ENCODE measurements around the gene CLTRN.
A peak's percentile ranks its signal among the peaks of the same experiment; 100 is the strongest.
"Not testable (repeated sequence)": the region's sequence is repeated elsewhere in the genome, so short reads cannot be mapped to it uniquely, and the experiment has no call there.

CLTRN gene

GRCh38 chrX:15664487-15665444 lies at the start of gene CLTRN:
Gene CLTRN, minus strand, starts transcription at chrX:15664805. Its CDS starts 30 bp downstream, at chrX:15664775.
- DNase-seq, result no peak

GRCh38 chrX:15704273-15704672 lies 39.7 kb upstream of the CLTRN start:
- DNase-seq, result not testable (repeated sequence)

- DNase-seq, result not testable (repeated sequence)
These were observed 39.2 kb upstream of the CLTRN start for GRCh38 chrX:15703809-15704208.

GRCh38 chrX:15702488-15703371 lies 38.1 kb upstream of the CLTRN start:
- no peak for DNase-seq

GRCh38 chrX:15696516-15696915 lies 31.9 kb upstream of the CLTRN start:
- no peak for DNase-seq

- no peak for DNase-seq
These were observed 30.4 kb upstream of the CLTRN start for GRCh38 chrX:15694941-15695451.

GRCh38 chrX:15686818-15687685 lies 22.4 kb upstream of the CLTRN start:
- DNase-seq, result peak in 1 of 2 experiments; percentile 7

- DNase-seq, result no peak
These were observed 18.6 kb upstream of the CLTRN start for GRCh38 chrX:15683193-15683592.

GRCh38 chrX:15681433-15681832 lies 16.8 kb upstream of the CLTRN start:
- no peak for DNase-seq

- DNase-seq, result no peak
These were observed 15.8 kb upstream of the CLTRN start for GRCh38 chrX:15680401-15680800.

GRCh38 chrX:15679246-15679645 lies 14.6 kb upstream of the CLTRN start:
- DNase-seq, result no peak

- DNase-seq, result no peak
These were observed 13.7 kb upstream of the CLTRN start for GRCh38 chrX:15678339-15678738.

- no peak for DNase-seq
These were observed 12.3 kb upstream of the CLTRN start for GRCh38 chrX:15676886-15677285.

GRCh38 chrX:15675490-15675921 lies 10.9 kb upstream of the CLTRN start:
- DNase-seq, result peak in 1 of 2 experiments; percentile 66

GRCh38 chrX:15674841-15675489 lies 10.4 kb upstream of the CLTRN start:
- peak; percentile 23 to 80 for DNase-seq

GRCh38 chrX:15674514-15674840 lies 9.9 kb upstream of the CLTRN start:
- no peak for DNase-seq

GRCh38 chrX:15673970-15674369 lies 9.4 kb upstream of the CLTRN start:
- no peak for DNase-seq

GRCh38 chrX:15672881-15673280 lies 8.3 kb upstream of the CLTRN start:
- DNase-seq, result no peak

GRCh38 chrX:15663439-15663838 lies 1.2 kb downstream of the CLTRN start:
- no peak for DNase-seq

- not testable (repeated sequence) for DNase-seq
These were observed 9.8 kb downstream of the CLTRN start for GRCh38 chrX:15654804-15655203.

GRCh38 chrX:15653961-15654360 lies 10.6 kb downstream of the CLTRN start:
- no peak for DNase-seq

GRCh38 chrX:15647510-15647909 lies 17.1 kb downstream of the CLTRN start:
- not testable (repeated sequence) for DNase-seq

Measured in SW 1271 (cell line).